A673 (cell line): ENCODE data around the gene IRF2.

Experiments used
- EZH2 ChIP-seq: fragments of 200-600 bp; sonication (generic); IDR thresholded peaks from 2 replicates; pipeline ENCODE4 v1.6.1; 2017; ENCODE audit warnings: borderline replicate concordance, low read depth, mild to moderate bottlenecking, mixed read lengths, antibody characterized with exemption, low read length; ENCODE audit not compliant: poor library complexity, severe bottlenecking
- TF ChIP-seq, protein P1 (sequence below): fragments of 300-800, 200-600 bp; sonication (generic); conservative IDR thresholded peaks from 2 replicates; pipeline ENCODE4 v1.5.1; 2017; ENCODE audit warnings: low read depth, mild to moderate bottlenecking, antibody characterized with exemption, low read length, moderate library complexity, mixed read lengths

DNA sequence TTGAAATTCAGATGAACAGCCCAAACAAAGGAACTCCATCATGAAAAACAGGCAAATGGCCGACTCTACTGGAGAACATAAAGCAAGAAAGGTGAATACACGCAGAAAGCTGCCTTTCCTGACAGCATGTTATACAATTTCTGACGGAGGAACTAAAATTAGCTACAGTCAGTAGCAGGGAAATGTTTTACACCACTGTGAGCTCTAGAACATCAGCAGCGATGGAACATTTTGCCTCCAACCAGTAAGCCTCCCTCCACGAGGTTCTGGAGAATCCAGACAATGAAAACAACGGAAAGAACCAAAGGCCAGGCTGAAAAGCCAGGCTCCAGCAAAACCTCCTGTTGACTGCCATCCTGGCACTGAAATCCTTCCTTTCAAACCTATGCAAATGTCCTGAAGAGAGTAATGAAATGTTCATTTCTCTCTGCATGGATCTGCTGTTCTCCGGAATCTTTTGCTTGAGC, 78.9 kb downstream of the IRF2 start:
- TF ChIP-seq, protein P1, sequence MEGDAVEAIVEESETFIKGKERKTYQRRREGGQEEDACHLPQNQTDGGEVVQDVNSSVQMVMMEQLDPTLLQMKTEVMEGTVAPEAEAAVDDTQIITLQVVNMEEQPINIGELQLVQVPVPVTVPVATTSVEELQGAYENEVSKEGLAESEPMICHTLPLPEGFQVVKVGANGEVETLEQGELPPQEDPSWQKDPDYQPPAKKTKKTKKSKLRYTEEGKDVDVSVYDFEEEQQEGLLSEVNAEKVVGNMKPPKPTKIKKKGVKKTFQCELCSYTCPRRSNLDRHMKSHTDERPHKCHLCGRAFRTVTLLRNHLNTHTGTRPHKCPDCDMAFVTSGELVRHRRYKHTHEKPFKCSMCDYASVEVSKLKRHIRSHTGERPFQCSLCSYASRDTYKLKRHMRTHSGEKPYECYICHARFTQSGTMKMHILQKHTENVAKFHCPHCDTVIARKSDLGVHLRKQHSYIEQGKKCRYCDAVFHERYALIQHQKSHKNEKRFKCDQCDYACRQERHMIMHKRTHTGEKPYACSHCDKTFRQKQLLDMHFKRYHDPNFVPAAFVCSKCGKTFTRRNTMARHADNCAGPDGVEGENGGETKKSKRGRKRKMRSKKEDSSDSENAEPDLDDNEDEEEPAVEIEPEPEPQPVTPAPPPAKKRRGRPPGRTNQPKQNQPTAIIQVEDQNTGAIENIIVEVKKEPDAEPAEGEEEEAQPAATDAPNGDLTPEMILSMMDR: no peak
- no peak for TF ChIP-seq EZH2
